DLD1 (cell line): ENCODE results near the gene OR2T29.
"Not testable (repeated sequence)": the region's sequence is repeated elsewhere in the genome, so short reads cannot be mapped to it uniquely, and the experiment has no call there.

Experiments
- in situ Hi-C: cut with HindIII; loops from 2 replicates; pipeline ENCODE4 v1.10.0; 2017; ENCODE audit warnings: low sequenced_read_pairs

OR2T29 gene

DNA sequence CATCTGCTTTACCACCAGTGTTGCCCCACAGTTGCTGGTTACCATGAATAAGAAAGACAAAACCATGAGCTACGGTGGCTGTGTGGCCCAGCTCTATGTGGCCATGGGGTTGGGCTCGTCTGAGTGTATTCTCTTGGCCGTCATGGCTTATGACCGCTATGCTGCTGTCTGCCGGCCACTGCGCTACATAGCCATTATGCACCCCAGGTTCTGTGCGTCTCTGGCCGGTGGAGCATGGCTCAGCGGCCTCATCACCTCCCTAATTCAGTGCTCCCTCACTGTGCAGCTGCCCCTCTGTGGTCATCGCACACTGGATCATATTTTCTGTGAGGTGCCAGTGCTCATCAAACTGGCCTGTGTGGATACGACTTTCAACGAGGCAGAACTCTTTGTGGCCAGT, 40.7 kb downstream of the OR2T29 start:
- in situ Hi-C loops = no loop called here

- in situ Hi-C loops = not testable (repeated sequence)
Measured at GRCh38 chr1:248510217-248510616, 52.4 kb downstream of the OR2T29 start.

DNA sequence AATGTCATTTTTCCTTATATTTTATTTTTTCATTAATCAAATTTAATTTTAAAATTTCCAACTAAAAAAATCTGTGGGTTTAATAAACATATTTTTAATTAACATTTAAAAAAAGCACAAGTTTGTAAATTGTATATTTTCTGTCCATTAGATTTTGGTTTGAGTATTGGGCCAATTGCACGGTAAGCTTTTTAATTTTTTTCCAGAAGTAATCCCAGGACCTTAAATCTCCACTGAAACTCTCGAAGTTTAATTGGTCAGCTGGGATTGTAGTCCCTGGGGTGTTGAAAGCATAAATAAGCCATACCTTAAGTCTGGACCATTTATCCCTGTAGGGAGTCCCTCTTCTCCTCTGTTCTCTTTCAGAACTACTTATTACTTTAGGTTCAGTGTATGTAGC, 54.8 kb downstream of the OR2T29 start, which contains the start of gene OR2G6:
TSS of gene OR2G6 (plus strand) at position 301 of the 400 bp plus-strand sequence. CDS start 13,574 bp downstream, outside the sequence.
- in situ Hi-C loops = not testable (repeated sequence)
